Measurements from ENCODE around the gene NDUFA11. TPM values are rescaled to one million over a fixed set of nuclear protein-coding genes. Genes with fewer than 3 reads are reported as not detected.
A peak's percentile ranks its signal among the peaks of the same experiment; 100 is the strongest.

Gene NDUFA11
- total and polyA plus RNA-seq, 9 of the 15 experiments (the other 6 are each of a cell fraction or from before 2014, with no cell fraction given): 63.3 to 486 (median 274) TPM

GRCh38 chr19:5932146-5932545, 28.6 kb upstream of the NDUFA11 start:
- peaks cover 97% of the 10 kb centered on the region; the same call in 2 of the 3 replicates for H3K36me3 ChIP-seq (ENCODE audit: control insufficient read depth, insufficient read depth, low read length)

More at GRCh38 chr19:5932146-5932545, 28.6 kb upstream of the NDUFA11 start:
- Histone ChIP-seq H3K4me3 (no peak overlapping the region), H4K20me1 (replicated peaks; ENCODE audit: control insufficient read depth, insufficient read depth, low read length) (no peaks in the 10 kb centered on the region), H3K9ac (ENCODE audit: insufficient read depth in 1 of 2, low read depth in 2 of 2, low read length in 2 of 2) (peak overlapping the region in 1 of 2 experiments; percentile 10; a peak in 1 of 4 replicates), H3K4me1 (replicated peaks in 1 of 2; ENCODE audit: control insufficient read depth in 2 of 2, insufficient read depth in 2 of 2, low read length in 2 of 2) (peaks cover 0 to 15% of the 10 kb centered on the region in 2 experiments; a peak in 1 of 5 replicates), H3K9me1 (ENCODE audit: control insufficient read depth, insufficient read depth, low read length) (peaks cover 2% of the 10 kb centered on the region), H3K4me2 (ENCODE audit: insufficient read depth, low read length) (no peak overlapping the region), H3K79me2 (ENCODE audit: control insufficient read depth, insufficient read depth, low read length) (peaks cover 2% of the 10 kb centered on the region; the same call in 1 of the 3 replicates), H3K9me3 (replicated peaks; ENCODE audit: control insufficient read depth, insufficient read depth, low read depth, low read length) (no peaks in the 10 kb centered on the region), H3K27me3 (ENCODE audit: control insufficient read depth in 2 of 2, insufficient read depth in 2 of 2, low read length in 2 of 2) (no peaks in the 10 kb centered on the region), H3K27ac (ENCODE audit: extremely low read depth, low read depth, low read length) (no peak overlapping the region), H2AFZ (ENCODE audit: low read depth, low read length) (no peak overlapping the region)
- in situ Hi-C loops (cut with MboI) (no loop called here), intact Hi-C loops (cut with micrococcal nuclease) (no loop called here)
- ATAC-seq (no peak), DNase-seq (ENCODE audit: extremely low read depth in 1 of 4, low spot score in 3 of 4) (no peak), FAIRE-seq (no peak)
- TF ChIP-seq ARID2 (IDR thresholded peaks at IDR 0.05) (no peak), ZNF77 (CRISPR knock-in tag; IDR thresholded peaks at IDR 0.05) (no peak), EWSR1 (IDR thresholded peaks at IDR 0.05; ENCODE audit: borderline replicate concordance, low read depth, partially characterized antibody) (no peak), HIVEP1 (CRISPR knock-in tag; IDR thresholded peaks at IDR 0.05) (no peak), MBD1 (CRISPR knock-in tag; IDR thresholded peaks at IDR 0.05) (no peak), HDAC8 (tag; IDR thresholded peaks at IDR 0.05) (no peak), JUN (IDR thresholded peaks at IDR 0.05; ENCODE audit: borderline replicate concordance, low read depth, low read length) (no peak), JUN (CRISPR knock-in tag; IDR thresholded peaks at IDR 0.05; ENCODE audit: borderline replicate concordance) (no peak), SRSF9 (IDR thresholded peaks at IDR 0.05; ENCODE audit: borderline replicate concordance, low read depth, low read length) (no peak)
- TF ChIP-seq, protein P1, sequence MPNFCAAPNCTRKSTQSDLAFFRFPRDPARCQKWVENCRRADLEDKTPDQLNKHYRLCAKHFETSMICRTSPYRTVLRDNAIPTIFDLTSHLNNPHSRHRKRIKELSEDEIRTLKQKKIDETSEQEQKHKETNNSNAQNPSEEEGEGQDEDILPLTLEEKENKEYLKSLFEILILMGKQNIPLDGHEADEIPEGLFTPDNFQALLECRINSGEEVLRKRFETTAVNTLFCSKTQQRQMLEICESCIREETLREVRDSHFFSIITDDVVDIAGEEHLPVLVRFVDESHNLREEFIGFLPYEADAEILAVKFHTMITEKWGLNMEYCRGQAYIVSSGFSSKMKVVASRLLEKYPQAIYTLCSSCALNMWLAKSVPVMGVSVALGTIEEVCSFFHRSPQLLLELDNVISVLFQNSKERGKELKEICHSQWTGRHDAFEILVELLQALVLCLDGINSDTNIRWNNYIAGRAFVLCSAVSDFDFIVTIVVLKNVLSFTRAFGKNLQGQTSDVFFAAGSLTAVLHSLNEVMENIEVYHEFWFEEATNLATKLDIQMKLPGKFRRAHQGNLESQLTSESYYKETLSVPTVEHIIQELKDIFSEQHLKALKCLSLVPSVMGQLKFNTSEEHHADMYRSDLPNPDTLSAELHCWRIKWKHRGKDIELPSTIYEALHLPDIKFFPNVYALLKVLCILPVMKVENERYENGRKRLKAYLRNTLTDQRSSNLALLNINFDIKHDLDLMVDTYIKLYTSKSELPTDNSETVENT (CRISPR knock-in tag; IDR thresholded peaks at IDR 0.05): no peak
- WGBS (ENCODE audit: insufficient coverage, low coverage, missing lambda C conversion rate): 95% methylated on average over 17 of the region's 18 CpGs
- no TSS peak for BruUV-seq (replicated peaks)
- ChIA-PET POLR2A (interaction anchor here (1.8 kb wide), 1 partner anchor 10 kb away, joined by 3 read pairs; no protein-coding TSS in a partner anchor), CTCF (ENCODE audit: low intra/inter-chr PET ratio) (no interaction called here)

Data from K562 (cell line).